Raji (cell line): ENCODE measurements around the gene PSPH.

Experiments
- POLR2A ChIP-seq: IDR thresholded peaks from 2 replicates; pipeline ENCODE4 v1.6.1; 2011; ENCODE audit warnings: low read depth, low read length, control low read depth; ENCODE audit not compliant: insufficient read depth

The PSPH gene

DNA sequence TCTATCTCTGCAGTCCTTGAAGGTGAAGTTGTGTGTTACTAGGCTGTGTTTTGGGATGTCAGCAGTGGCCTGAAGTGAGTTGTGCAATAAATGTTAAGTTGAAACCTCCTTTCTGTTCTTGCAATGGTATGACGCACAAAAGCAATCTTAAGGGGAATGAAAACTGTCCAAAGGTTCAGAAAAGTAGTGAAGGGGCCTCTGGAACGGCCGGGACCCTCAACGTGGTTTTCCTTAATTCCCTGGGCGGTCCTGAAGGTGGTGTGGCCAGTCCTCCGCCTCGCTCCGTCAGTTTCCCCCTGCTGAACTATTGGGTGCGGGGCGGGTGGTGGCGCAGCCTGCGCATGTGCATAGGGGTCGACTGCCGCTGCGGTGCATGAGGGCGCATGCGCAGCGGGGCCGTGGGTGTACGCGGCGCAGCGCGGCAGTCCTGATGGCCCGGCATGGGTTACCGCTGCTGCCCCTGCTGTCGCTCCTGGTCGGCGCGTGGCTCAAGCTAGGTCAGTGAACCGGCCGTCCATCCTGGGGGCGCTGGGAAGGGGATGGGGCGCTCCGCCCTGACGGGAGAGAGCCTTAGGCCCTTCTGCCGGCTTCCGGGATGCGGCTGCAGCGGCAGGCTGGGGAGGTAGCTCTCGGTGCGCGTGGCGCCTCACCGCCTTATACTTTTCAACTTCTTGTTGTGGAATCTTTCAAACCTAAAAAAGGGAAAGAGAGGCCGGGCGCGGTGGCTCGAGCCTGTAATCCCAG lies 12.8 kb upstream of the PSPH start, which contains the start of gene SUMF2:
Gene SUMF2 (plus strand): TSS at position 405 of the 744 bp plus-strand sequence. CDS start 26 bp downstream, at position 431.
- TF ChIP-seq POLR2A: peak; percentile 99

DNA sequence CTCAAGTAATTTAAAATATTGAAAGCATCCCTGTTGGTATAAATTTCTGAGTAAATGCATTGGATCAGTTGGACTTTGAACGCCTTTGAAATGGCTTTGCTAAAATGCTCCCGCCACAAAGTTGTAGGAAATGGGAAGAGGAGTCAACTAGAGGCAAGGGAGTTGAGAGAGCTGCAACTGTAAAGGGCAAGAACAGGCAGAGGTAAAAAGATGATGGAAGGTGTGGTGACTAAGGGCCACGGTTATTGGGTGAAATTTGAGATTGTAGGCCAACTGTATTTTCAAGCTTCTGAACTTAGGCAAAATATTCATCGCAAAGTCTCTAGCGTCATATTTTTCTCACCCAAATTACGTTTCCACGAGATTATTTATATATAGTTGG lies 12.2 kb upstream of the PSPH start:
- no peak for TF ChIP-seq POLR2A

- no peak for TF ChIP-seq POLR2A
Measured at GRCh38 chr7:56062382-56062781, 11.1 kb upstream of the PSPH start.

- no peak for TF ChIP-seq POLR2A
Measured at GRCh38 chr7:56053993-56054392, 2.7 kb upstream of the PSPH start.

- no peak for TF ChIP-seq POLR2A
Measured at GRCh38 chr7:56053379-56053778, 2.1 kb upstream of the PSPH start.

DNA sequence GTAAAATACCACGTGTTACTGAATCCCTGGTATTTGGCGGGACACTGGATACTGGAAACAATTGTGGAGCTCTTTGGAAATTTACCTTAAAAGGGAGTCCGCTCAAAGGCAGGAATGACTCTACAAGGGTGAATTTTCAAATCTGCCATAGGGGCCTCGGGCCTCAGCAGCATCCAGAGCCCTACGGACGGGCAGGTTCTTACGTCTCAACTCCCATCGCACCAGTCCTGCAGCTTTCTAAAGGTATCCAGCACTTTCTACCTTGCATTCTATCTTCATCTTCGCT lies 248 bp downstream of the PSPH start:
- TF ChIP-seq POLR2A: no peak

DNA sequence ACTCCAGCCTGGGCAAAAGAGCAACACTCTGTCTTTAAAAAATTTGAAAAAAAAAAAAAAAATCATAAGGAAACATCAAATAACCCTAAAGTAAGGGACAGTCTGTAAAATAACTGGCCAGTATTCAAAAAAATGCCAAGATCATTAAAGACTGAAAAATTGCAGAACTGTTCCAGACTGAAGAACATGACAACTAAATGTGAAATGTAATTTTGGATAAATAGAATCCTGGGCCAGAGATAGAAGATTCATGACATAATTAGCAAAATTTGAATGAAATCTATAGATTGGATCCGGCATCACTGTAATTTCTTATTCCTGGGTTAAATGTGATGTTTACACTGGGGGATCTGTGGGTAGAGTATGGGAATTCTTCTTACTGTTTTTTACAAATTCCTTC lies 3.0 kb downstream of the PSPH start:
- TF ChIP-seq POLR2A: no peak

GRCh38 chr7:56046721-56047445 lies 4.4 kb downstream of the PSPH start:
- no peak for TF ChIP-seq POLR2A

- TF ChIP-seq POLR2A: no peak
Measured at GRCh38 chr7:56040730-56041129, 10.5 kb downstream of the PSPH start.

- no peak for TF ChIP-seq POLR2A
Measured at GRCh38 chr7:56033671-56034432, 17.4 kb downstream of the PSPH start.

DNA sequence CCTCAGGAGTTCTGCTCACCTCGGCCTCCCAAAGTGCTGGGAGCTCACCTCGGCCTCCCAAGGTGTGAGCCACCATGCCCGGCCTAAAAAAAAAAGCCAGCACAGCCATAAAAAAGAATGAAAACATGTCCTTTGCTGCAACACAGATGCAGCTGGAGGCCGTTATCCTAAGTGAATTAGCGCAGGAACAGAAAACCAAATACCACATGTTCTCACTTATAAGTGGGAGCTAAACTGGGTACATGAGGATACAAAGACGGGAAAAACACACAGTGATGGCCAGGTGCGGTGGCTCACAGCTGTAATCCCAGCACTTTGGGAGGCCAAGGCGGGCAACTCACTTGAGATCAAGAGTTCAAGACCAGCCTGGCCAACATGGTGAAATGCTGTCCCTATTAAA lies 20.9 kb downstream of the PSPH start:
- no peak for TF ChIP-seq POLR2A

GRCh38 chr7:56028942-56029630 lies 22.2 kb downstream of the PSPH start:
- no peak for TF ChIP-seq POLR2A

GRCh38 chr7:56026538-56026937 lies 24.7 kb downstream of the PSPH start:
- no peak for TF ChIP-seq POLR2A

- no peak for TF ChIP-seq POLR2A
Measured at GRCh38 chr7:56023500-56023899, 27.7 kb downstream of the PSPH start.

GRCh38 chr7:56019501-56019900 lies 31.7 kb downstream of the PSPH start:
- no peak for TF ChIP-seq POLR2A

DNA sequence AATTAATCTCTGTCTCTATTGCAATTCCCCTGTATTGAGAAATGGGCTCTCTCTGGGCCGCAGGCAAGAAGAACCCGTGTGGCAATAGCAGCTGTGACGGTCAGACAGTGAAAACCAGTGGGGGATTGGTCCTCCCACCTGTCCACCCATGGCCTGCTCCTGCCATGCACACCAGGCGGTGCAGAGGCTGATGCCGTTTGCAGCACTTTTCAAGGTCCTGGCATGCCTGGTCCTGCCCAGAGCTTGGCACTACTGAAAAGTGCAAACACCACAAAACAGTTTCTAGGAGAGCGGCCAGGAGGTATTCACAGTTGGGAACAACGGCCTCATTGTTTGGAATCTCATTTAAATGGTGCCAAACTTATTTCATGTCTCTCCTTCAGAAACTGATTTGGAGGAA lies 41.5 kb downstream of the PSPH start:
- no peak for TF ChIP-seq POLR2A

DNA sequence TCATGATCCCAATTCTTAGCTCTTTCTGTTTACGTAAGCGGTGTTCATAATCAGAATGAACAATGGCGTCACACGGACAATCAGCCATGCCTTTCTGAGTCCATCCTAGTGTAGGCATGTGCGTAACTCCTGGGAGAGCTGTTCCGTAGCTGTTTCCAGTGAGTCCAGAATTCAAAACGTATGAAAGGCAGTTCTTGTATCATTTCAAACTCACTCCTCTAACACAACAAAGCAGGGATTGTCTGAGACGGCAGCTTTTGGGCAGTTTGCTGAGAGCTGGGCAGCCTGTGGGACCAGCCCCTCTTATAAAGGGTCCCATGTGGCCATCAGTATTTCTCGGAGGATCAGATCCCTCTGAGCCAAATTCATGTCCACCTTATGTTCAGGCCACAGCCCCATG lies 43.4 kb downstream of the PSPH start:
- no peak for TF ChIP-seq POLR2A
